Lung (tissue), 12 donors: ENCODE results near the gene SND1. TPM values are rescaled to one million over a fixed set of nuclear protein-coding genes. Genes with fewer than 3 reads are reported as not detected.

Experiments
- ATAC-seq: fragments of 200-7000 bp; cut with Tn5 transposase; one replicate; pipeline ENCODE4 v1.9.1; 2020; ENCODE audit warnings: moderate number of reproducible peaks; ENCODE audit not compliant: insufficient read depth, low FRiP score
- DNase-seq, 3 donors: peaks; one replicate each; pipeline ENCODE4 v3.0.0-alpha.2; 2013 to 2017
- H3K27ac ChIP-seq, 2 donors: one replicate each; pipeline ENCODE4 v1.5.1; 2013; ENCODE audit warnings: mild to moderate bottlenecking in 2 of 2, moderate library complexity in 2 of 2, control low read depth in 1 of 2, inconsistent platforms in 1 of 2, low read depth in 1 of 2, low read length in 1 of 2
- H3K27me3 ChIP-seq, 3 donors: one replicate each; pipeline ENCODE4 v1.5.1; 2013; ENCODE audit warnings: low read length in 2 of 3; ENCODE audit not compliant: control insufficient read depth in 3 of 3, insufficient read depth in 3 of 3
- H3K36me3 ChIP-seq, 4 donors: one replicate each; pipeline ENCODE4 v1.5.1; 2013; ENCODE audit warnings: low read length in 4 of 4, mild to moderate bottlenecking in 1 of 4, moderate library complexity in 1 of 4; ENCODE audit not compliant: control insufficient read depth in 4 of 4, insufficient read depth in 4 of 4
- H3K4me1 ChIP-seq, 5 donors: one replicate each; pipeline ENCODE4 v1.5.1; 2013; ENCODE audit warnings: low read length in 5 of 5, mild to moderate bottlenecking in 2 of 5, moderate library complexity in 1 of 5; ENCODE audit not compliant: control insufficient read depth in 5 of 5, insufficient read depth in 5 of 5
- H3K4me3 ChIP-seq: one replicate; pipeline ENCODE4 v1.5.1; 2013; ENCODE audit warnings: mild to moderate bottlenecking, control low read depth, moderate library complexity
- H3K9ac ChIP-seq, 2 donors: one replicate each; pipeline ENCODE4 v1.5.1; 2013; ENCODE audit warnings: low read length in 2 of 2, control low read depth in 1 of 2; ENCODE audit not compliant: insufficient read depth in 1 of 2
- H3K9me3 ChIP-seq, 4 donors: one replicate each; pipeline ENCODE4 v1.5.1; 2013; ENCODE audit warnings: low read length in 3 of 4, mild to moderate bottlenecking in 1 of 4, moderate library complexity in 1 of 4; ENCODE audit not compliant: control insufficient read depth in 4 of 4, insufficient read depth in 3 of 4
- WGBS, 2 donors: extraction: QIAGEN DNeasy Blood & Tissue Kit; methylation state at CpG; one replicate each; pipeline ENCODE4 v1.1.7; 2013; 5-methylcytosine and 5-hydroxymethylcytosine counted together
- polyA plus RNA-seq, 2 donors: library from polyadenylated mRNA; stranded (reverse); fragments of 200-250 nt; gene quantifications; one replicate each; pipeline ENCODE4 v1.2.1, GENCODE V29; 2013
- total RNA-seq, 2 donors: library from RNA; depleted of rRNA in 1 of 2; stranded (reverse); fragments of >200 nt in 1 of 2; gene quantifications; one replicate each; pipeline ENCODE4 v1.2.1, GENCODE V29; 2014 to 2021
- TF ChIP-seq, protein P1 (sequence below): IDR thresholded peaks from 2 replicates; pipeline ENCODE4 v1.5.1; 2012; ENCODE audit warnings: mild to moderate bottlenecking; ENCODE audit errors: control extremely low read depth, extremely low read depth
- donor health status: control.
- donor health status: control.
- donor health status: Bipolar disorder and iron deficiency.
- donor health status: healthy.
- donor health status: DM: yes; HTN: yes; CAD: no.

Gene SND1
- total and polyA plus RNA-seq, 4 donors = 94.5 to 210 (median 137) TPM

DNA sequence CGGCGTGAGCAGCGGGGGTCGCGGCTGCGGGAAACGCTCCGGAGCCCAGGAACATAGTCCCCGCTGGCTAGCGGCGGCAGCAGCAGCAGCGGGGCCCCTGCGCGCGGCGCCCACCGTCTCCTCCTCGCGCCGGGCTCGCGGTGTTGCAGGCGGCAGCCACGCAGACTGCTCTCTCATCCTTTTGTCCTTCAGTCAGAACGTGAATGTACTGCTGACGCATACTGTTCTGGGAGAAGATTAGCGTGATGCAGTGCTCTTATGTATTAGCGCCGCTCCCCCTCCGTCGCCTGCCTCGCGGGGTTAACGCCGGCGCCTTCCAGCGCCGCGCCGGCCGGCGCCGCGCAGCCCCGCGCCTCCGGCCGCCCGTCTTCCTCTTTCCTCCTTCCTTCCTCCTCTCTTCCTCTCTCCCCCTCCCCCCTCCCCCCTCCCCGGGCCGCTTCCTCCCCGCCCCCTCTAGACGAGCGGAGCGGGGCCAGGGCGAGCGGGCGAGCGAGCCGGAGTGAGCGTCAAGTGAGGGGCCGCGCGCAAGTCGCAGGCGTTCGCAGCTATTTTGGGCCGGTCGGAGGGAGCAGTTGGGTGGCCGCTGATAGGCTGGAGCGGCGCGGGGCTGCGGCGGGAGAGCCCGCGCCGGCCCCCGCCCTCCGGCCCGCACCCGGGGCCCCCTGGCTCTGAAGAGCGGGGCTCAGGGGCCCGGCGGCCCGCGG lies 380.1 kb downstream of the SND1 start:
- TF ChIP-seq, protein P1, sequence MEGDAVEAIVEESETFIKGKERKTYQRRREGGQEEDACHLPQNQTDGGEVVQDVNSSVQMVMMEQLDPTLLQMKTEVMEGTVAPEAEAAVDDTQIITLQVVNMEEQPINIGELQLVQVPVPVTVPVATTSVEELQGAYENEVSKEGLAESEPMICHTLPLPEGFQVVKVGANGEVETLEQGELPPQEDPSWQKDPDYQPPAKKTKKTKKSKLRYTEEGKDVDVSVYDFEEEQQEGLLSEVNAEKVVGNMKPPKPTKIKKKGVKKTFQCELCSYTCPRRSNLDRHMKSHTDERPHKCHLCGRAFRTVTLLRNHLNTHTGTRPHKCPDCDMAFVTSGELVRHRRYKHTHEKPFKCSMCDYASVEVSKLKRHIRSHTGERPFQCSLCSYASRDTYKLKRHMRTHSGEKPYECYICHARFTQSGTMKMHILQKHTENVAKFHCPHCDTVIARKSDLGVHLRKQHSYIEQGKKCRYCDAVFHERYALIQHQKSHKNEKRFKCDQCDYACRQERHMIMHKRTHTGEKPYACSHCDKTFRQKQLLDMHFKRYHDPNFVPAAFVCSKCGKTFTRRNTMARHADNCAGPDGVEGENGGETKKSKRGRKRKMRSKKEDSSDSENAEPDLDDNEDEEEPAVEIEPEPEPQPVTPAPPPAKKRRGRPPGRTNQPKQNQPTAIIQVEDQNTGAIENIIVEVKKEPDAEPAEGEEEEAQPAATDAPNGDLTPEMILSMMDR = no peak
- H3K36me3 ChIP-seq = peaks cover 0 to 9% (median 5%) of the 10 kb centered on the region in 4 donors
- peak; percentile 76 to 85 (median 81) for DNase-seq
- 0 to 1% methylated on average over 62 to 87 of the region's 87 CpGs for WGBS, 2 donors
- peak; percentile 63 for ATAC-seq
- peaks cover 7 to 33% (median 11%) of the 10 kb centered on the region in 5 donors for H3K4me1 ChIP-seq
- peaks cover 0 to 4% (median 0%) of the 10 kb centered on the region in 4 donors for H3K9me3 ChIP-seq
- H3K4me3 ChIP-seq = peak overlapping the region; percentile 44
- peaks cover 0 to 10% (median 6%) of the 10 kb centered on the region in 3 donors for H3K27me3 ChIP-seq
- no peak overlapping the region for H3K9ac ChIP-seq
- peak overlapping the region; percentile 11 to 13 for H3K27ac ChIP-seq

- Histone ChIP-seq H3K27me3 (peaks cover 0 to 10% (median 6%) of the 10 kb centered on the region in 3 donors), H3K36me3 (peaks cover 0 to 9% (median 5%) of the 10 kb centered on the region in 4 donors), H3K9ac (peak overlapping the region in 1 of 2 donors; percentile 48), H3K27ac (peak overlapping the region; percentile 11 to 13), H3K4me1 (peaks cover 2 to 28% (median 11%) of the 10 kb centered on the region in 5 donors), H3K4me3 (no peak overlapping the region), H3K9me3 (peaks cover 0 to 4% (median 0%) of the 10 kb centered on the region in 4 donors)
- DNase-seq = peak; percentile 37 to 45 (median 40)
- peak; percentile 8 for ATAC-seq
- TF ChIP-seq, protein P1 = no peak
- WGBS, 2 donors = 19 to 25% methylated on average over 37 to 41 of the region's 41 CpGs
Observed at GRCh38 chr7:128032605-128033235, 380.7 kb downstream of the SND1 start.

DNA sequence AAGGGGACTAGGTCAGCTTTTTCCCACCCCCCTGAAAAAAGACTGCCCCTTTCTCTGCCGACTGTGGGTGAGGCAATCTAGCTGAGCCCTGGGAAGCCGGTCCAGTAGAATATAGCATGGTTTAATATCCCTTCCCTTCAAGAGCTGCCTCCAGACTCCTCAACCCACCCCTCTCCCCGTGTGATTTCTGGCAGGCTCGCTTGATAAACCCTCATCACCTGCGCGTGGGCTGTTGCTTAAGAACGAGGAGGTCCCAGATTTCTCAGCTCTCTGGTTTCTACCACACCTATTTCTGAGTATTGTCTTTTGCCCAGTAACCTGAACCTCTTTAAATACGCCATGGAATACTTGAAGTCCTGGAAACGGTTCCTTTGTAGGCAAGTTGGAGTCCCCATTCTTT lies 381.3 kb downstream of the SND1 start:
- TF ChIP-seq, protein P1 = no peak
- Histone ChIP-seq H3K4me3 (no peak overlapping the region), H3K9ac (no peak overlapping the region), H3K9me3 (peaks cover 0 to 4% (median 0%) of the 10 kb centered on the region in 4 donors), H3K27me3 (peaks cover 0 to 10% (median 6%) of the 10 kb centered on the region in 3 donors), H3K36me3 (peaks cover 0 to 9% (median 5%) of the 10 kb centered on the region in 4 donors), H3K27ac (no peak overlapping the region), H3K4me1 (peaks cover 0 to 26% (median 10%) of the 10 kb centered on the region in 5 donors)
- ATAC-seq = no peak
- no peak for DNase-seq
- 68 to 80% methylated on average over 9 of the region's 9 CpGs for WGBS, 2 donors
